Esophagus squamous epithelium (tissue), 4 donors: ENCODE data around the gene ITFG1.

Experiments used
- POLR2A ChIP-seq, 4 donors: fragments of 450-650 bp; IDR thresholded peaks; one replicate each; pipeline ENCODE4 v1.6.1; 2017; ENCODE audit warnings: antibody characterized with exemption in 4 of 4, mild to moderate bottlenecking in 4 of 4, moderate library complexity in 3 of 4
- TF ChIP-seq, protein P1 (sequence below), 6 experiments: fragments of 450-650 bp in 4 of 6; fragments of 200-600 bp in 2 of 6; sonication (generic) in 2 of 6; IDR thresholded peaks; one replicate each; pipeline ENCODE4 v1.5.1; 2016 to 2019; ENCODE audit warnings: antibody characterized with exemption in 6 of 6, mild to moderate bottlenecking in 4 of 6, moderate library complexity in 4 of 6

DNA sequence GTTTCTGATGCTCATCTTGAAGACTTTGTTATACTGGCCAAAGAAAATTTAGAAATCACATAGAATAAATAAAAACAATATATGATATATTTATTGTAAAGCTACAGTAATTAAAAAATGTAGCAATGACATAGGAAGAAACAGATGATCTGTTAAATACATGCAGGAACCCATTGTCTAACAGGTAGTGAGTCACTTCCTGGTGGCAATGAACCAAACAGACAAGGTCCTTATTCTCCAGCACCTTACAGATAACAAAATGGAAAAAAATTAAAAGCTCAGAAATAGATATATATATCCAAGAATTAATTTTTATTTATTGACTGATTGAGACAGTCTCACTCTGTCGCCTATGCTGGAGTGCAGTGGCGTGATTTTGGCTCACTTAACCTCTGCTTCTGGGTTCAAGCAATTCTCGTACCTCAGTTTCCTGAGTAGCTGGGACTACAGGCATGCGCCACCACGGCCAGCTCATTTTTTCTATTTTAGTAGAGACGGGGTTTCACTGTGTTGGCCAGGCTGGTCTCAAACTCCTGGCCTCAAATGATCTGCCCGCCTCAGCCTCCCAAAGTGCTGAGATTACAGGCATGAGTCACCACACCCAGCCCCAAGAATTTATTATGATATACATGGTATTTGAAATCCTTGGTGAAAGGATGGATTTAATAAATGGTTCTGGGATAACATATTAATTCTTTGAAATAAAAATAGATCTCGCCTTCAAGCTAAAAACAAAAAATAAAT is 324.6 kb downstream of the ITFG1 start:
- TF ChIP-seq, protein P1, sequence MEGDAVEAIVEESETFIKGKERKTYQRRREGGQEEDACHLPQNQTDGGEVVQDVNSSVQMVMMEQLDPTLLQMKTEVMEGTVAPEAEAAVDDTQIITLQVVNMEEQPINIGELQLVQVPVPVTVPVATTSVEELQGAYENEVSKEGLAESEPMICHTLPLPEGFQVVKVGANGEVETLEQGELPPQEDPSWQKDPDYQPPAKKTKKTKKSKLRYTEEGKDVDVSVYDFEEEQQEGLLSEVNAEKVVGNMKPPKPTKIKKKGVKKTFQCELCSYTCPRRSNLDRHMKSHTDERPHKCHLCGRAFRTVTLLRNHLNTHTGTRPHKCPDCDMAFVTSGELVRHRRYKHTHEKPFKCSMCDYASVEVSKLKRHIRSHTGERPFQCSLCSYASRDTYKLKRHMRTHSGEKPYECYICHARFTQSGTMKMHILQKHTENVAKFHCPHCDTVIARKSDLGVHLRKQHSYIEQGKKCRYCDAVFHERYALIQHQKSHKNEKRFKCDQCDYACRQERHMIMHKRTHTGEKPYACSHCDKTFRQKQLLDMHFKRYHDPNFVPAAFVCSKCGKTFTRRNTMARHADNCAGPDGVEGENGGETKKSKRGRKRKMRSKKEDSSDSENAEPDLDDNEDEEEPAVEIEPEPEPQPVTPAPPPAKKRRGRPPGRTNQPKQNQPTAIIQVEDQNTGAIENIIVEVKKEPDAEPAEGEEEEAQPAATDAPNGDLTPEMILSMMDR (IDR thresholded peaks at IDR 0.05) = no peak
- no peak for TF ChIP-seq POLR2A (IDR thresholded peaks at IDR 0.05)
